Measurements from ENCODE around the gene CFAP57.
"Not testable (repeated sequence)": the region's sequence is repeated elsewhere in the genome, so short reads cannot be mapped to it uniquely, and the experiment has no call there.

The CFAP57 gene

GRCh38 chr1:43171876-43172526 lies at the start of gene CFAP57, which contains the start of gene EBNA1BP2:
Gene CFAP57 (plus strand): TSS chr1:43172330. CDS start chr1:43172754, 424 bp downstream.
Gene EBNA1BP2 (minus strand): TSS chr1:43172290. CDS start chr1:43172118, 172 bp downstream.
- peak; percentile 91 for DNase-seq

GRCh38 chr1:43123031-43123430 lies 49.1 kb upstream of the CFAP57 start:
- no peak for DNase-seq

GRCh38 chr1:43128816-43129215 lies 43.3 kb upstream of the CFAP57 start:
- DNase-seq, result no peak

- no peak for DNase-seq
These were observed 42.7 kb upstream of the CFAP57 start for GRCh38 chr1:43129426-43129825.

GRCh38 chr1:43134068-43134467 lies 38.1 kb upstream of the CFAP57 start:
- DNase-seq, result no peak

GRCh38 chr1:43134640-43135039 lies 37.5 kb upstream of the CFAP57 start:
- DNase-seq, result no peak

GRCh38 chr1:43135857-43136781 lies 36.0 kb upstream of the CFAP57 start:
- no peak for DNase-seq

GRCh38 chr1:43137445-43138052 lies 34.6 kb upstream of the CFAP57 start:
- DNase-seq, result no peak

- DNase-seq, result not testable (repeated sequence)
These were observed 32.8 kb upstream of the CFAP57 start for GRCh38 chr1:43139295-43139694.

GRCh38 chr1:43140010-43140409 lies 32.1 kb upstream of the CFAP57 start:
- DNase-seq, result no peak

GRCh38 chr1:43140583-43140982 lies 31.5 kb upstream of the CFAP57 start:
- no peak for DNase-seq

- DNase-seq, result no peak
These were observed 28.7 kb upstream of the CFAP57 start for GRCh38 chr1:43143441-43143888.

- DNase-seq, result peak; percentile 86
These were observed 27.9 kb upstream of the CFAP57 start for GRCh38 chr1:43144237-43144636.

GRCh38 chr1:43147625-43148327 lies 24.4 kb upstream of the CFAP57 start:
- DNase-seq, result peak; percentile 71

- DNase-seq, result no peak
These were observed 22.2 kb upstream of the CFAP57 start for GRCh38 chr1:43149889-43150288.

GRCh38 chr1:43152866-43153265 lies 19.3 kb upstream of the CFAP57 start:
- DNase-seq, result no peak

GRCh38 chr1:43153443-43153842 lies 18.7 kb upstream of the CFAP57 start:
- DNase-seq, result no peak

- no peak for DNase-seq
These were observed 16.1 kb upstream of the CFAP57 start for GRCh38 chr1:43156026-43156425.

GRCh38 chr1:43165162-43165561 lies 7.0 kb upstream of the CFAP57 start:
- DNase-seq, result no peak

- no peak for DNase-seq
These were observed 6.4 kb upstream of the CFAP57 start for GRCh38 chr1:43165765-43166164.

GRCh38 chr1:43171312-43171875 lies 736 bp upstream of the CFAP57 start:
- DNase-seq, result no peak

GRCh38 chr1:43172527-43172972 lies 420 bp downstream of the CFAP57 start:
- peak; percentile 66 for DNase-seq
